ENCODE results near the gene GALNT17.

Gene GALNT17

DNA sequence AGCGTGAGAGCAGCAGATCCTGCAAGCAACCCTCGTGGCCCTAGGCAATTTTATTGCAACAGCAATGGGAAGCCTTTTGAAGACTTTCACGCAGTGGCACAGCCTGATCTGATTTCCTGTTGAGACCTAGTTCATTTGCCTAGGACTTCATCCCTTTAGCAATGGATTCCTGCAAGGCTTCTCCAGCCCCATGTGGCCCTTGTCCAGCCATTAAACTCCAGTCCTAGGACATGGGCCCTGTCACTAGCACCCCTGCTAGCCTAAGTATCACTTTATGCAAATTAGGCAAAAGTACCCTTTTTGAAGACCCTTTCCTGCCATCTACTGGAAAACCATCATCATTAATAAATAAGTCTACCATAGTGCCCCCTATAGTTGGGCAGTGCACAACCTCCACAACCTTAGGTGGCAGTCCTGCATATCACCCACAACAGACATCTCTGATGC, 379.4 kb downstream of the GALNT17 start:
- peaks cover 24% of the 10 kb centered on the region for H3K9me3 ChIP-seq
- no peak overlapping the region for H3K9ac ChIP-seq
- no peak overlapping the region for H3K27ac ChIP-seq
- no peaks in the 10 kb centered on the region for H3K27me3 ChIP-seq
- no peak for TF ChIP-seq Cebpa-rat (IDR thresholded peaks at IDR 0.05)
- H3K4me2 ChIP-seq, result no peak overlapping the region
- no peaks in the 10 kb centered on the region for H4K20me1 ChIP-seq
- no peaks in the 10 kb centered on the region for H3K36me3 ChIP-seq
- H3K4me3 ChIP-seq, result no peak overlapping the region
- no peaks in the 10 kb centered on the region for H3K4me1 ChIP-seq

DNA sequence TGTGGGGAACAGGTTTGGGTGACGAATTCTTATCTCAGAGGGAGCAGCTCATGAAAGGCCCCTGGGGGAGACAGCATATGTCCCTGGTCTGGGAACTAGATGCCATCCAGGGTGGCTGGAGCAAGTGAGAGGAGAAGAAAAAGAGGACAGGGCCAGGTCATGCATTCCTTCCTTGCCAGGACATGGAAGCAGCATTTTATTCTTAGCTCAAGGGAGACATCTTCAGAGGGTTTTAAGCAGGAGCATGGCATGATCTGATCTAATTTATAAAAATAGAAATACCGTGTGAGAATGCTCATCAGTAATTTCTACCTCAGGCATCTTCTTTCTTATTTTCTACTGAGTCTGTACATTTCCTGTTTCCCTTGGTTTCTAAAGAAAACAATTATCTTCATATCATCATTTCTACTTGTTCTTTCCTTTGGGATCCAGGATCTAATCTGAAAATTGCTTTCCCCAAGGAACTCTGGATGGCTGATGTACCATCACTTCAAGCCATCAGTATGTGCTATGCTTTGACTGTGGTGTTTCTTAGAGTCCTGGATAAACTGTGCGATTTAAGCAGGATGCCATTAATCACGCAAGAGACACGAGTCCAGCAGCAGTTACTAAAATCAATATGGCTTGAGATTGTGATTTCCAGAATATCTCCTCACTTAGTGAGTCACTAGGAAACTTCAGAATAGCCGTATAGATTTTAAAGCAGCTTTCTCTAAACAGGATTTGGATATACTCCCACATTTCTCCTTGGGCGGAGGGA, 386.2 kb downstream of the GALNT17 start:
- H3K27ac ChIP-seq, result no peak overlapping the region
- H3K9ac ChIP-seq, result no peak overlapping the region
- H3K9me3 ChIP-seq, result peaks cover 59% of the 10 kb centered on the region
- H3K4me2 ChIP-seq, result no peak overlapping the region
- no peaks in the 10 kb centered on the region for H3K27me3 ChIP-seq
- no peak overlapping the region for H3K4me3 ChIP-seq
- no peaks in the 10 kb centered on the region for H3K36me3 ChIP-seq
- TF ChIP-seq Cebpa-rat (IDR thresholded peaks at IDR 0.05), result no peak
- no peaks in the 10 kb centered on the region for H3K4me1 ChIP-seq
- H4K20me1 ChIP-seq, result no peaks in the 10 kb centered on the region

DNA sequence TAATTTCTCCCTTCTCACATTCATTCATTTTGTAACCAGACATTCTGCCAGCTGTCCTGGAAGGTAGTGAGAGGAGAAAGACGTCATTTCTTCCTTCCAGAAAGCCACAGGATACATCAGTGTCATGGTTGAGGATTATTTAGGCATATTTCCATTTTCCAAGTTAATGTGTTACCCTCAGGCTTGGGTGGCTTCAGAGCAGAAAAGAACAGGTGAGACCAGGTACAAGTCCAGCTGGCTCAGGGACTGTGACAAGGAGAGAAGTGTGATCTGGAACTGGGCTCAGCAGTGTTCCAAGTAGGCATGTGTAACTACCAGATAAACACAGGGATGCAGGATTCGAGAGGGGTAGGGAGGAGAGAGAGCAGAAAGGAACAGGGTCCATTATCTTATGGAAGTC, 386.9 kb downstream of the GALNT17 start:
- Histone ChIP-seq H3K9me3 (peaks cover 62% of the 10 kb centered on the region), H3K36me3 (no peaks in the 10 kb centered on the region), H3K4me1 (no peaks in the 10 kb centered on the region), H3K4me2 (no peak overlapping the region), H4K20me1 (no peaks in the 10 kb centered on the region), H3K27me3 (no peaks in the 10 kb centered on the region), H3K27ac (no peak overlapping the region), H3K9ac (no peak overlapping the region), H3K4me3 (no peak overlapping the region)
- TF ChIP-seq Cebpa-rat (IDR thresholded peaks at IDR 0.05), result no peak

DNA sequence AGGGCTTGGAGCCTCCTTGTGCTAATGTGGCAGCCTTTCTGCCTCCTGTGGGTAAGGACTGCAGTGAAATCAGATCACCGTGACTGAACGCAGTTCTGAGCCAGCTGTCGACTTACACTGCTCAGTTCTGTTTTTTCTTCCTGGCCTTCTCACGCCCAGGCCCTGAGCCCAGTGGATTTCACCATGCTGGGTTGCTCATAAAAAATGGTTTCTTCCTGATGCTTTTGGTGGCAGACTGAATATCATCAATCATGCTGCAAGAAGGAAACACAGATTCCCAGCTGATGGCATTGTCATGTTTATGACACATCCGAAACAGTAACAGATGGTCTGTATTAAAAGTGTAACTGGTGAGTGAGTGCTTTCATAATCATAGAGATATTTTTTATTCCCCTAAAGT, 389.6 kb downstream of the GALNT17 start:
- Histone ChIP-seq H3K36me3 (no peaks in the 10 kb centered on the region), H3K27me3 (no peaks in the 10 kb centered on the region)
- TF ChIP-seq Cebpa-rat (IDR thresholded peaks at IDR 0.05), result no peak

DNA sequence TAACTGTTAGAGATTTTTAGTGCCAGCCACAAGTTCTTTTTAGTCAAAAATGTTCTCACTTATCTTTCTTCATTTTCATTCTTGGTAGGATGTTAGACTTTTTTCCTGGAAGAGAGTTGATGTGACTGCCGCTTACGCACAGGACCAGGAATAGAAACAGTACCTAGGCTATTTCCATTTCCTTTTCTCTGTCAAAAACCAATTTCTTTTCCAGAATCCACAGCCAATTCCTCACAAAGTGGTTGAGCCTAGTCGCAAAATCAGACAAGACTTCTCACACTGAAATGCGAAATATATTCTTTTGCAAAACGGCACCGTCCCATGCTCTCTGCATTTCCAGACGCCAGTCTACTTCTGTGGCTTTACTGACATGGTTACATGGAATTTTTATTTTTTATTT, 394.2 kb downstream of the GALNT17 start:
- H3K4me1 ChIP-seq, result no peaks in the 10 kb centered on the region
- no peak overlapping the region for H3K4me2 ChIP-seq
- H4K20me1 ChIP-seq, result no peaks in the 10 kb centered on the region
- no peak overlapping the region for H3K9ac ChIP-seq
- peaks cover 26% of the 10 kb centered on the region for H3K9me3 ChIP-seq
- TF ChIP-seq Cebpa-rat (IDR thresholded peaks at IDR 0.05), result no peak
- no peak overlapping the region for H3K4me3 ChIP-seq
- no peak overlapping the region for H3K27ac ChIP-seq
- H3K27me3 ChIP-seq, result no peaks in the 10 kb centered on the region
- H3K36me3 ChIP-seq, result no peaks in the 10 kb centered on the region

More for the DNA sequence above, 389.6 kb downstream of the GALNT17 start:
- peaks cover 48% of the 10 kb centered on the region for H3K9me3 ChIP-seq
- H3K4me3 ChIP-seq, result no peak overlapping the region
- no peak overlapping the region for H3K9ac ChIP-seq
- H3K27ac ChIP-seq, result no peak overlapping the region
- no peak overlapping the region for H3K4me2 ChIP-seq
- no peaks in the 10 kb centered on the region for H3K4me1 ChIP-seq
- no peaks in the 10 kb centered on the region for H4K20me1 ChIP-seq

DNA sequence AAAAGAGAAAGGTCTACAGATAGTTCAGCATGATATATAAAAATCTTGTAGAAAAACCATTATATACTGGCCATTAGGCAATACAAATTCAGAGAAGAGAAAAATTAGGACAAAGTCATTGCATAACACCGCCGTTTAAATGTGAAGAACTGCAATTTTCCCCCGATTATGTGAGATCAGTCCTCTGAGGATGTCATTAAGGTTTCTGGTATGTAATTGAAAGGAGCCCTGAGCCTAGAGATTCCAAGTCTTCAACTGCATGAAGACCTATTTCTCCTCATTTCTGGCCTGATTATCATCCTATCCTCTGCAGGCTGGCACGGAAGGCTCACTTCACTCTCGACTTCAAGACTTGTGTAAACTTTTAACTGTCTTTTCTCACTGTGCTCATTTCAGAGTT, 395.3 kb downstream of the GALNT17 start:
- Histone ChIP-seq H4K20me1 (no peaks in the 10 kb centered on the region), H3K9me3 (peaks cover 21% of the 10 kb centered on the region), H3K9ac (no peak overlapping the region), H3K4me1 (no peaks in the 10 kb centered on the region), H3K27ac (no peak overlapping the region), H3K27me3 (no peaks in the 10 kb centered on the region), H3K4me2 (no peak overlapping the region), H3K4me3 (no peak overlapping the region), H3K36me3 (no peaks in the 10 kb centered on the region)
- TF ChIP-seq Cebpa-rat (IDR thresholded peaks at IDR 0.05), result no peak

- Histone ChIP-seq H4K20me1 (no peaks in the 10 kb centered on the region), H3K4me2 (no peak overlapping the region), H3K9ac (no peak overlapping the region), H3K4me1 (no peaks in the 10 kb centered on the region), H3K4me3 (no peak overlapping the region), H3K36me3 (no peaks in the 10 kb centered on the region), H3K27ac (no peak overlapping the region), H3K27me3 (no peaks in the 10 kb centered on the region), H3K9me3 (peaks cover 11% of the 10 kb centered on the region; the same call in 1 of the 2 replicates)
- TF ChIP-seq Cebpa-rat (IDR thresholded peaks at IDR 0.05), result no peak
Observed at GRCh38 chr7:71535616-71536015, 403.7 kb downstream of the GALNT17 start.

GRCh38 chr7:71538210-71538609, 406.3 kb downstream of the GALNT17 start:
- Histone ChIP-seq H3K9ac (no peak overlapping the region), H3K4me1 (no peaks in the 10 kb centered on the region), H3K4me2 (no peak overlapping the region), H3K27ac (no peak overlapping the region), H3K36me3 (no peaks in the 10 kb centered on the region), H3K4me3 (no peak overlapping the region), H3K9me3 (peaks cover 11% of the 10 kb centered on the region; the same call in 1 of the 2 replicates), H3K27me3 (no peaks in the 10 kb centered on the region), H4K20me1 (no peaks in the 10 kb centered on the region)
- no peak for TF ChIP-seq Cebpa-rat (IDR thresholded peaks at IDR 0.05)

GRCh38 chr7:71539615-71540014, 407.7 kb downstream of the GALNT17 start:
- Histone ChIP-seq H3K27me3 (no peaks in the 10 kb centered on the region), H3K9me3 (peaks cover 11% of the 10 kb centered on the region; the same call in 1 of the 2 replicates), H3K4me2 (no peak overlapping the region), H3K4me3 (no peak overlapping the region), H4K20me1 (no peaks in the 10 kb centered on the region), H3K4me1 (no peaks in the 10 kb centered on the region), H3K9ac (no peak overlapping the region), H3K27ac (no peak overlapping the region), H3K36me3 (no peaks in the 10 kb centered on the region)
- TF ChIP-seq Cebpa-rat (IDR thresholded peaks at IDR 0.05), result no peak

DNA sequence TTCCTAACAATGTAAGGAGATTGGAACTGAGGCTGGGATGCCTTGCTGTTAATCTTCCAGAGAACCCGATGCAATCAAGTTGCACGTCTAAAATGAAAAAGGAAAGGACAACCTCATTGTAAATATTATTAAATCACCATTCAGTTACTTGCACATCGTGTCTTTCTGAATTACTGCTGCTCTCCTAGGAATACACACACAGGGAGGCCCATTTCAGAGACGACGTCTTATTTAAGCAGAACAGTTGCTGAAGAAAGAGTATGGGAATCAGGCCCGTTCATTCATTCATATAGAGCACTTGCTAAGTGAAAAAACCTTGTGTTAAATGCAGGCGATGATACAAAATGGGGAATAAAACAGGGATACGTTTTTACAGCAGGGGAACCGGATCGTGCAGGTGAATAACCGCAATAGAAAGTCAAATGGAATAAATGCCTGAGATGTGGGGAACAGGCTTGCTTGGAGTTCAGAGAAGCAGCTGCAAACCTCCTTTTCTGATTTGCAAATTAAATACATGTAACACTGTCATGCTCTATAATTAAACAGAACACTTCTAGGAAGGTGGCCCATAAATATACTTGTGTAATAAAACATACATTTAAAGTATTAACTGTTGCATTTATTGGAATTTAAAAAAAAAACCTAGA, 409.9 kb downstream of the GALNT17 start:
- no peak overlapping the region for H3K27ac ChIP-seq
- no peak overlapping the region for H3K4me2 ChIP-seq
- no peak for TF ChIP-seq Cebpa-rat (IDR thresholded peaks at IDR 0.05)

More for the DNA sequence above, 409.9 kb downstream of the GALNT17 start:
- H3K36me3 ChIP-seq, result no peaks in the 10 kb centered on the region
- no peak overlapping the region for H3K4me3 ChIP-seq
- H4K20me1 ChIP-seq, result no peaks in the 10 kb centered on the region
- H3K9me3 ChIP-seq, result 0 out of 2 replicates have a peak, but pooled peaks cover 4% of the 10 kb centered on the region
- no peaks in the 10 kb centered on the region for H3K27me3 ChIP-seq
- H3K9ac ChIP-seq, result no peak overlapping the region
- no peaks in the 10 kb centered on the region for H3K4me1 ChIP-seq
